Renal cortical epithelial cell (primary cell): ENCODE results near the gene TBC1D20. TPM values are rescaled to one million over a fixed set of nuclear protein-coding genes. Genes with fewer than 3 reads are reported as not detected.

Experiments
- DNase-seq: peaks from one replicate; pipeline ENCODE4 v3.0.0-alpha.2; 2011; ENCODE audit warnings: low read depth
- total RNA-seq: library from RNA; depleted of rRNA; stranded (reverse); fragments of >200 nt; gene quantifications from 2 replicates; pipeline ENCODE4 v1.2.3, GENCODE V29; 2014

The TBC1D20 gene
- total RNA-seq, 1 donor from 2014 or later: 36.9 TPM

- no peak for DNase-seq
Observed at GRCh38 chr20:437787-438486, 24.4 kb downstream of the TBC1D20 start.

GRCh38 chr20:436476-436875, 25.9 kb downstream of the TBC1D20 start:
- DNase-seq: no peak

- DNase-seq: no peak
Observed at GRCh38 chr20:435558-435957, 26.8 kb downstream of the TBC1D20 start.

- DNase-seq: no peak
Observed at GRCh38 chr20:434661-435419, 27.5 kb downstream of the TBC1D20 start.

- DNase-seq: peak; percentile 50
Observed at GRCh38 chr20:434221-434620, 28.1 kb downstream of the TBC1D20 start.

GRCh38 chr20:433300-433975, 28.9 kb downstream of the TBC1D20 start:
- peak; percentile 56 for DNase-seq

GRCh38 chr20:432677-433299, 29.5 kb downstream of the TBC1D20 start:
- no peak for DNase-seq

GRCh38 chr20:432208-432607, 30.1 kb downstream of the TBC1D20 start:
- DNase-seq: no peak

GRCh38 chr20:431012-431904, 31.1 kb downstream of the TBC1D20 start:
- peak; percentile 78 for DNase-seq

- no peak for DNase-seq
Observed at GRCh38 chr20:430091-430999, 32.0 kb downstream of the TBC1D20 start.

- DNase-seq: no peak
Observed at GRCh38 chr20:428658-429200, 33.6 kb downstream of the TBC1D20 start.

GRCh38 chr20:427849-428657, 34.3 kb downstream of the TBC1D20 start:
- DNase-seq: no peak

GRCh38 chr20:427401-427800, 34.9 kb downstream of the TBC1D20 start:
- no peak for DNase-seq

GRCh38 chr20:426566-426965, 35.8 kb downstream of the TBC1D20 start:
- no peak for DNase-seq

- DNase-seq: no peak
Observed at GRCh38 chr20:421685-422250, 40.6 kb downstream of the TBC1D20 start.

- no peak for DNase-seq
Observed at GRCh38 chr20:420721-421574, 41.4 kb downstream of the TBC1D20 start.

GRCh38 chr20:420166-420620, 42.1 kb downstream of the TBC1D20 start:
- no peak for DNase-seq
